ENCODE measurements around the gene VPS35.
"Not testable (repeated sequence)": the region's sequence is repeated elsewhere in the genome, so short reads cannot be mapped to it uniquely, and the experiment has no call there.

VPS35 gene

GRCh38 chr16:46696957-46697356 lies 8.0 kb upstream of the VPS35 start:
- Mint-ChIP-seq H3K4me1 (no peaks in the 10 kb centered on the region), H3K27ac (no peak overlapping the region), H3K36me3 (peaks cover 33% of the 10 kb centered on the region), H3K27me3 (no peaks in the 10 kb centered on the region), H3K4me3 (no peak overlapping the region), H3K9me3 (no peaks in the 10 kb centered on the region)
- no peak for DNase-seq
- CTCF ChIA-PET = no interaction called here

DNA sequence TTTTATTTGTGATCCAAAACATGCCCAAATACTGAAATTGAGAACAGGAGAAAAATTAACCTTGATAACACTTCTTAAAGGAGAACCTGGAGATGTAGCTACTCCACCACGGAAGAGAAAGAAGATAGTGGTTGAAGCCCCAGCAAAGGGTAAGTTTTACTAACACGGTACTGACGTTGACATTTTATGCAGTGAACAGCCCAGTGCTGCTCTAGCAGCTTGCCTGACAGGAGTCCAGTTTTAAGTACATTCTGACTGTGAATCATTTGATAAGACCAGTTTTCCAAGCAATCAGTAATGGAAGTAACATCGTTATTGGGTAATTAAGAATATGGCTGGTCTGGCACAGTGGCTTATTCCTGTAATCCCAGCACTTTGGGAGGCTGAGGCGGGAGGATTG lies 7.0 kb upstream of the VPS35 start:
- H3K4me1 Mint-ChIP-seq = no peaks in the 10 kb centered on the region
- no peak for DNase-seq
- H3K27ac Mint-ChIP-seq = no peak overlapping the region
- CTCF ChIA-PET = no interaction called here
- no peak overlapping the region for H3K4me3 Mint-ChIP-seq
- H3K9me3 Mint-ChIP-seq = no peaks in the 10 kb centered on the region
- H3K36me3 Mint-ChIP-seq = peaks cover 36% of the 10 kb centered on the region
- H3K27me3 Mint-ChIP-seq = no peaks in the 10 kb centered on the region

- H3K4me3 Mint-ChIP-seq = no peak overlapping the region
- H3K27me3 Mint-ChIP-seq = no peaks in the 10 kb centered on the region
- DNase-seq = no peak
- CTCF ChIA-PET = no interaction called here
- H3K27ac Mint-ChIP-seq = no peak overlapping the region
- no peaks in the 10 kb centered on the region for H3K9me3 Mint-ChIP-seq
- no peaks in the 10 kb centered on the region for H3K4me1 Mint-ChIP-seq
- H3K36me3 Mint-ChIP-seq = peaks cover 36% of the 10 kb centered on the region
Measured at GRCh38 chr16:46693598-46693997, 4.6 kb upstream of the VPS35 start.

GRCh38 chr16:46691726-46692125 lies 2.7 kb upstream of the VPS35 start:
- no peak for DNase-seq
- Mint-ChIP-seq H3K4me3 (no peak overlapping the region), H3K9me3 (no peaks in the 10 kb centered on the region), H3K4me1 (peaks cover 16% of the 10 kb centered on the region), H3K27me3 (no peaks in the 10 kb centered on the region), H3K36me3 (peaks cover 27% of the 10 kb centered on the region), H3K27ac (peak overlapping the region; percentile 9)
- CTCF ChIA-PET = interaction anchor here (0.8 to 1.5 kb wide), 4 partner anchors 8 to 239 kb away, joined by 3 read pairs; no protein-coding TSS in a partner anchor

GRCh38 chr16:46690281-46691178 lies 1.6 kb upstream of the VPS35 start:
- Mint-ChIP-seq H3K4me1 (peaks cover 18% of the 10 kb centered on the region), H3K27me3 (no peaks in the 10 kb centered on the region), H3K27ac (no peak overlapping the region), H3K4me3 (no peak overlapping the region), H3K36me3 (peaks cover 21% of the 10 kb centered on the region), H3K9me3 (no peaks in the 10 kb centered on the region)
- DNase-seq = no peak
- CTCF ChIA-PET = interaction anchor here (1.0 to 1.5 kb wide), 6 partner anchors 14 to 240 kb away, joined by 3 to 5 read pairs (median 3); no protein-coding TSS in a partner anchor

DNA sequence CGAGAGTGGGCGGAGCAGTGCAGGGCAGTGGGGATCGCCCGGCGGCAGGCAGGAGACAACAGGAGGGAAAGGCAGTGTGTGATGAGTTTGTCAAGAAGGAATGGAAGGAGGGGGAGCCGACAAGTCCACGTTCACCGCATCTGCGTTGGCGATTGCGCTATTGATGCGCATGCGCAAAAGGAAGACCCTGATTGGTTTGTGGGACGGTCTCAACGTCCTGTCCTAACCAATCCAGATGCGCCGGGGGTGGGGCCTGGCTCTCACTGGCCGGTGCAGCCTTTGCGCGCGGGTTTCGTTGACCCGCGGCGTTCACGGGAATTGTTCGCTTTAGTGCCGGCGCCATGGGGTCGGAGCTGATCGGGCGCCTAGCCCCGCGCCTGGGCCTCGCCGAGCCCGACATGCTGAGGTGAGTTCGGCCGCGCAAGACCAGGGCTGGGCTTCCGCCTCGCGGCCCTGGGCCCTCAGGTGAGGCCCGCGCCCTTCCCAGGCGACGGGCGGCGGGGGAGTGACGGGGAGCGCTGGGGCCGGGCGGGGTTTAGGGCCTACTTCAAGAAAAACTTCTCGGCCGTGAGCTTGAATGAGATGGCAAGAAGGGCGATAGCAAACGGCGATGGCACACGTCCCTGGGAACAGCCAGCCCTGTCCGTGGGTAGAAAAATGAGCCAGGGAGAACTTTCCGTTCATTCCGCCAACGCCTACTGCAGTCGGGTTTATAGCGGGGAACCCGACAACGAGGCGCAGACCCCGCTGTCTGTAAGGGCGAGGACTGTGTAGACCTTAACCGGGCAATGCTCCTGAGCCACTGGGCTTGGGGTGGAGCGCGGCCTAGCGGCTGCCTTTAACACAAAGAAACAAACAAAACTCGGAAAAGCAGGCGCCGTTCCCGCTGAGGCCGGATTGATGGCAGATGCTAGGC lies 645 bp upstream of the VPS35 start, which contains the start of gene ORC6:
Gene ORC6 (plus strand): TSS at position 295 of the 916 bp plus-strand sequence. CDS start 47 bp downstream, at position 342.
- H3K27me3 Mint-ChIP-seq = no peaks in the 10 kb centered on the region
- no peaks in the 10 kb centered on the region for H3K9me3 Mint-ChIP-seq
- H3K4me3 Mint-ChIP-seq = no peak within 1 kb of the TSS
- H3K27ac Mint-ChIP-seq = no peak within 1 kb of the TSS
- peaks cover 13% of the 10 kb centered on the region for H3K36me3 Mint-ChIP-seq
- peak; percentile 98 for DNase-seq
- CTCF ChIA-PET = interaction anchor here (0.8 to 1.4 kb wide), 5 partner anchors 15 to 165 kb away, joined by 3 to 5 read pairs (median 3); no protein-coding TSS in a partner anchor
- peaks cover 23% of the 10 kb centered on the region for H3K4me1 Mint-ChIP-seq

DNA sequence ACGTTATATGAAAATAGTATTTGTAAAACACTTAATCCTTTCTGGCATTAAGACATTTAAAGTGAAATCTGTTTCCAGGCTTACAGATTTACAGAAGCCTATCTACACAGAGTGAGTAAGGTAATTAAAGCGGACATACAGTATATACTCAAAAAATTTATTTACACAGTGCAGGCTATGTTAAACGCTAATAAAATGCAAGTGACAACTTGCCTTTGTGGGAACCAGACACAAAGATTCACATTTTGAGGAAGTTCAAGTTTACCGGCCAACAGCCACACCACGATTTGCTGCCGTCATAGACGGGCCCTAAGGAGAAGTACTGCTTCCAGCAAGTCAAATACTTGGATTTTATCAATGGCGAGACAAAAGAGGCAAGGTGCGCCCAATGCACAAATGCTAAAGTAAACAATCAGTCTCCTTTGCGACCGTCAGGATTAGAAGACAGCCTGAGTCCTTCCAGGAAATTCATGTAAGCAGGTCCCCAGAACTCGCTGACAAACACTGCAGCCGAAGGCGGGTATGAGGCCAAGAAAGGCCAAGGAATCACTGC lies 801 bp downstream of the VPS35 start:
- Mint-ChIP-seq H3K27ac (no peak overlapping the region), H3K36me3 (peaks cover 10% of the 10 kb centered on the region), H3K9me3 (no peaks in the 10 kb centered on the region), H3K4me3 (no peak overlapping the region), H3K4me1 (peaks cover 26% of the 10 kb centered on the region), H3K27me3 (no peaks in the 10 kb centered on the region)
- CTCF ChIA-PET = interaction anchor here (0.5 kb wide), 1 partner anchor 82 kb away, joined by 3 read pairs; no protein-coding TSS in a partner anchor
- no peak for DNase-seq

- H3K4me3 Mint-ChIP-seq = no peak overlapping the region
- no peak overlapping the region for H3K27ac Mint-ChIP-seq
- peaks cover 8% of the 10 kb centered on the region for H3K36me3 Mint-ChIP-seq
- H3K9me3 Mint-ChIP-seq = no peaks in the 10 kb centered on the region
- CTCF ChIA-PET = interaction anchor here (0.5 to 1.6 kb wide), 3 partner anchors 14 to 114 kb away, joined by 3 to 6 read pairs (median 4); no protein-coding TSS in a partner anchor
- no peaks in the 10 kb centered on the region for H3K27me3 Mint-ChIP-seq
- peaks cover 26% of the 10 kb centered on the region for H3K4me1 Mint-ChIP-seq
- DNase-seq = no peak
Measured at GRCh38 chr16:46687486-46687885, 1.5 kb downstream of the VPS35 start.

- no peak overlapping the region for H3K27ac Mint-ChIP-seq
- peaks cover 7% of the 10 kb centered on the region for H3K36me3 Mint-ChIP-seq
- H3K4me1 Mint-ChIP-seq = peaks cover 28% of the 10 kb centered on the region
- no peaks in the 10 kb centered on the region for H3K27me3 Mint-ChIP-seq
- no peak for DNase-seq
- CTCF ChIA-PET = interaction anchor here (0.9 to 1.6 kb wide), 4 partner anchors 11 to 167 kb away, joined by 3 to 6 read pairs (median 4); no protein-coding TSS in a partner anchor
- no peaks in the 10 kb centered on the region for H3K9me3 Mint-ChIP-seq
- H3K4me3 Mint-ChIP-seq = no peak overlapping the region
Measured at GRCh38 chr16:46686815-46687473, 2.0 kb downstream of the VPS35 start.

DNA sequence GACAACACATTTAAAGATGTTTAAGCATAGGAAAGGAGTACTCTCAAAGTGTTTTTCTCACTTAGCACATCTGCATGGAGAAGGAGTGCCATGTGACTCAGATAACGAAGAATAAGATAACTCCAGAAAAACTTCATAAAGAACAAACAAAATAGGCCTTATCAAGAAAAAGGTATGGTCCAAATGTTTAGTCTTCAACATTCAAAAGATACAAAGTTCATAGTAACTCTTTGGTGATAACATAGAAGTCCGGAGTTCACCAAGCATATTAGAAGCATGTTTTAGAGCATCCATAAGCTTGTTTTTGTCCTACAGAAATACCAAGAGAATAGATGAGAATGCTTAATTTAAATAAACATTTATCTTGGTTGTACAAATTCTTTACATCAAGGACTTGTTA lies 7.1 kb downstream of the VPS35 start:
- DNase-seq, H3K9me3 Mint-ChIP-seq, H3K27me3 Mint-ChIP-seq, H3K4me3 Mint-ChIP-seq, H3K27ac Mint-ChIP-seq: not testable (repeated sequence)
- Mint-ChIP-seq H3K4me1 (peaks cover 13% of the 10 kb centered on the region), H3K36me3 (peaks cover 31% of the 10 kb centered on the region)
- CTCF ChIA-PET = interaction anchor here (0.7 to 1.3 kb wide), 3 partner anchors 8 to 119 kb away, joined by 3 to 6 read pairs (median 3); partner anchors contain the start of gene SHCBP1

DNA sequence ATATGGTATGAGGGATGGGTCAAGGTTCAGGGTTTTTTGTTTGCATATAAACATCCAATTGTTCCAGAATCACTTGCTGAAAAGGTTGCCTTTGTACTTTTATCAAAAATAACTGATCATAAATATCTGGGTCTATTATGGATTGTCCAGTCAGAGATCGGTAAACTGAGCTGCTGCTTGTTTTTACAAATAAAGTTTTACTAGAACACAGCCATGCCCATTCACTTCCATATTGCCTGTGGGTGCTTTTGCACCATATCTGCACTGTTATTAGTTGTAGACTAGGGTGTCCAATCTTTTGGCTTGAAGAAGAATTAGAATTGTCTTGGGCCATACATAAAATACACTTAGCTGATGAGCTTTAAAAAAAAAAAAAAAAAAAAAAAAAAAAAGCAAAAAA lies 11.0 kb downstream of the VPS35 start:
- H3K27ac Mint-ChIP-seq = not testable (repeated sequence)

DNA sequence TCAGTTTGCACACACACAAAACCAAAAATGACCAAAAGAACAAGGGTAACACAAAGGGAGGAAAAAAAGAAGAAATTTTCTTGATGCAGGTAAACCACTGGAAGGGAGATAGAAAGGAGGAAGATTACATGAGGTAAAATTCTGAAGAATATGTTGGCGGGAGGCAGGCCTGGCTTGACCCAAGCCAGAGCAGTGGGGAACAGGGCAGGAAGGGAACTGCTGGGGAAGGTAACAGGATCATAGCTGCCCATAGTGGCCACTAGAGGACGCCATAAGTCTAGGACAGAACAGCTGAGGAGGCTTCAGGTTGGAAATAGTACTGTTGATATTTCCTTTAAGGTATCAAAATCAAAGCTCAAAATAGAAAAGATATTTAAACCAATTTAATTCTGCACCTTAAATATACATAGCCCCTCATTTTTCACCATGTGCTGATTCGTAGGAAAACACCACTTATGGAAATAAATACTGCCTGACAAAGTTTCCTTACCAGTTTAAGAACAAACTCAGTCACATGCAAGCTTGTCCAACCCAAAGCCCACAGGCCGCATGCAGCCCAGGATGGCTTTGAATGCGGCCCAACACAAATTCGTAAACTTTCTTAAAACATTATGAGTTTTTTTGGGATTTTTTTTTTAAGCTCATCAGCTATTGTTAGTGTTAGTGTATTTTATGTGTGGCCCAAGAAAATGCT lies 15.5 kb downstream of the VPS35 start:
- no peak overlapping the region for H3K27ac Mint-ChIP-seq
- H3K4me3 Mint-ChIP-seq = no peak overlapping the region
- CTCF ChIA-PET = interaction anchor here (0.6 to 3.7 kb wide), 31 partner anchors 9 to 1491 kb away, joined by 3 to 51 read pairs (median 4); partner anchors contain the start of gene ORC6
- DNase-seq = peak; percentile 66
- no peaks in the 10 kb centered on the region for H3K9me3 Mint-ChIP-seq
- peaks cover 61% of the 10 kb centered on the region for H3K36me3 Mint-ChIP-seq
- H3K4me1 Mint-ChIP-seq = no peaks in the 10 kb centered on the region
- H3K27me3 Mint-ChIP-seq = no peaks in the 10 kb centered on the region

More for the DNA sequence above, 11.0 kb downstream of the VPS35 start:
- DNase-seq, H3K27me3 Mint-ChIP-seq, H3K9me3 Mint-ChIP-seq, H3K4me1 Mint-ChIP-seq, H3K4me3 Mint-ChIP-seq: not testable (repeated sequence)
- H3K36me3 Mint-ChIP-seq = peaks cover 55% of the 10 kb centered on the region
- CTCF ChIA-PET = interaction anchor here (1.3 kb wide), 1 partner anchor 230 kb away, joined by 4 read pairs; no protein-coding TSS in a partner anchor

DNA sequence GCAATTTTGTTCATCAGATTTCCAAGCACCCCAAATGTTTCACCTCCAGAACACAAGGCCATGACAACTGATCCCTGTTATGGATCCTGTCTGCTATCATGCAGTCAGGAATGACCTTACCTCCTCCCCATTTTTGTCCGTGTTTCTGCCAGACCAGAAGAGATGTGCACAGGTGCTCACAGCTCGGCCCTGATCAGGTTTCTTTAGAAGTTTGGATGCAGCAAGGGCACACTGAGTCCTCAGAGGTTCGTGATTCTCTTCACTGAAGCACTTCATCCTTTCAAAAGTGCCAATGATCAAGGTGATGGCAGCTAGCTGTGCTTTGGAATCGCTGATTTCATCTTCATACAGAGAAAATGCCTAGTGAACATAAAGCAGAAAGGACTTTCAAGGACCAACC lies 26.9 kb downstream of the VPS35 start:
- H3K4me3 Mint-ChIP-seq = no peak overlapping the region
- H3K9me3 Mint-ChIP-seq = no peaks in the 10 kb centered on the region
- H3K4me1 Mint-ChIP-seq = peaks cover 7% of the 10 kb centered on the region
- CTCF ChIA-PET = no interaction called here
- no peak overlapping the region for H3K27ac Mint-ChIP-seq
- peaks cover 56% of the 10 kb centered on the region for H3K36me3 Mint-ChIP-seq
- no peak for DNase-seq
- no peaks in the 10 kb centered on the region for H3K27me3 Mint-ChIP-seq

Measured in activated naive CD4-positive, alpha-beta T cell treated with anti-CD3 and anti-CD28 coated beads, Interleukin-2, amount 10 ng/mL, durations not matched to agents 7 days and 5 days (primary cell).